K562 (cell line): ENCODE results near the gene SH3PXD2B. TPM values are rescaled to one million over a fixed set of nuclear protein-coding genes. Genes with fewer than 3 reads are reported as not detected.

Source experiments
- ATAC-seq: fragments of 200-7000 bp; cut with Tn5 transposase; 3 replicates; pipeline ENCODE4 v1.9.1; 2020; ENCODE audit warnings: moderate library complexity
- BruUV-seq: library from RNA; stranded (reverse); fragments of 400-500 nt; replicated peaks from 2 replicates; lab custom pipeline; 2021; lab: Mats Ljungman, UMichigan
- CTCF ChIA-PET: fragments of 300-600 bp; formaldehyde crosslinking; extraction: SDS; loops from one replicate; lab custom pipeline; 2021; ENCODE audit warnings: low intra/inter-chr PET ratio; lab: Yijun Ruan, JAX
- POLR2A ChIA-PET: fragments of 300-600, 350-650 bp; sonication (Branson Sonifier 250); formaldehyde crosslinking; extraction: SDS; loops from one replicate; lab custom pipeline; 2021; ENCODE audit warnings: antibody characterized with exemption, inconsistent platforms; lab: Yijun Ruan, JAX
- DNase-seq, 4 experiments: peaks; one replicate each; pipeline versions ENCODE4 v3.0.0 to v3.0.0-alpha.2; 2011 to 2018; ENCODE audit warnings: low spot score in 3 of 4, mixed read lengths in 3 of 4; ENCODE audit errors: extremely low read depth in 1 of 4
- FAIRE-seq: peaks from 2 replicates; lab custom pipeline; 2011; peaks lifted over from hg19 to GRCh38; lab: Jason Lieb, UNC
- H2AFZ ChIP-seq: 2 replicates; pipeline ENCODE4 v1.6.0; 2011; ENCODE audit warnings: low read depth, low read length, control low read depth, inconsistent platforms
- H3K27ac ChIP-seq: fragments of 200-600 bp; 3 replicates; pipeline ENCODE4 v1.8.0; 2011; ENCODE audit warnings: low read depth, mild to moderate bottlenecking, control low read depth, inconsistent platforms, low read length, moderate library complexity, mixed read lengths; ENCODE audit errors: extremely low read depth
- H3K27me3 ChIP-seq, 2 experiments: fragments of 300-600 bp in 1 of 2; 2 replicates in 1 of 2; 3 replicates in 1 of 2; pipeline versions ENCODE4 v1.6.0 to v1.8.0; 2011; ENCODE audit warnings: inconsistent platforms in 2 of 2, low read length in 2 of 2, mild to moderate bottlenecking in 1 of 2, mixed read lengths in 1 of 2, moderate library complexity in 1 of 2; ENCODE audit not compliant: control insufficient read depth in 2 of 2, insufficient read depth in 2 of 2
- H3K36me3 ChIP-seq: fragments of 300-600 bp; 3 replicates; pipeline ENCODE4 v1.8.0; 2011; ENCODE audit warnings: mild to moderate bottlenecking, low read length, inconsistent platforms; ENCODE audit not compliant: control insufficient read depth, insufficient read depth
- H3K4me1 ChIP-seq, 2 experiments: fragments of 200-600 bp in 1 of 2; replicated peaks in 1 of 2; 2 replicates in 1 of 2; 3 replicates in 1 of 2; pipeline versions ENCODE4 v1.5.1 to v1.8.0; 2011; ENCODE audit warnings: inconsistent platforms in 2 of 2, low read length in 2 of 2, mild to moderate bottlenecking in 1 of 2, mixed read lengths in 1 of 2, moderate library complexity in 1 of 2; ENCODE audit not compliant: control insufficient read depth in 2 of 2, insufficient read depth in 2 of 2
- H3K4me2 ChIP-seq: 2 replicates; pipeline ENCODE4 v1.6.1; 2011; ENCODE audit warnings: low read length, control low read depth, inconsistent platforms, mixed read lengths; ENCODE audit not compliant: insufficient read depth
- H3K4me3 ChIP-seq: fragments of 200-600 bp; sonication (generic), shearing (Covaris generic); 2 replicates; pipeline ENCODE4 v1.5.1; 2016; ENCODE audit warnings: control low read depth, inconsistent platforms
- H3K79me2 ChIP-seq: fragments of 200-600 bp; 3 replicates; pipeline ENCODE4 v1.8.0; 2011; ENCODE audit warnings: low read length, inconsistent platforms; ENCODE audit not compliant: control insufficient read depth, insufficient read depth
- H3K9ac ChIP-seq, 2 experiments: 2 replicates each; pipeline versions ENCODE4 v1.6.0 to v1.6.1; 2011; ENCODE audit warnings: low read depth in 2 of 2, low read length in 2 of 2, control low read depth in 1 of 2, inconsistent platforms in 1 of 2, mild to moderate bottlenecking in 1 of 2, mixed read lengths in 1 of 2; ENCODE audit not compliant: insufficient read depth in 1 of 2
- H3K9me1 ChIP-seq: one replicate; pipeline ENCODE4 v1.6.0; 2011; ENCODE audit warnings: inconsistent platforms, mild to moderate bottlenecking, low read length, moderate library complexity; ENCODE audit not compliant: control insufficient read depth, insufficient read depth
- H3K9me3 ChIP-seq: replicated peaks from 2 replicates; pipeline ENCODE4 v1.5.1; 2011; ENCODE audit warnings: low read depth, low read length, inconsistent platforms; ENCODE audit not compliant: control insufficient read depth, insufficient read depth
- H4K20me1 ChIP-seq: replicated peaks from 2 replicates; pipeline ENCODE4 v1.6.1; 2011; ENCODE audit warnings: low read length, inconsistent platforms, mixed read lengths; ENCODE audit not compliant: control insufficient read depth, insufficient read depth
- CBX1 ChIP-seq: sonication (generic); IDR thresholded peaks from 2 replicates; pipeline ENCODE4 v1.6.1; 2016; ENCODE audit warnings: antibody characterized with exemption, low read depth, mild to moderate bottlenecking
- DEAF1 ChIP-seq: fragments of 450-650 bp; formaldehyde crosslinking; IDR thresholded peaks from 2 replicates; pipeline ENCODE4 v1.4.0; 2020; ENCODE audit warnings: mild to moderate bottlenecking, moderate library complexity
- E2F8 ChIP-seq: fragments of 450-650 bp; IDR thresholded peaks from 2 replicates; pipeline ENCODE4 v1.7.1; 2018; ENCODE audit warnings: mild to moderate bottlenecking, low read depth; ENCODE audit not compliant: partially characterized antibody
- EZH2 ChIP-seq: IDR thresholded peaks from 2 replicates; pipeline ENCODE4 v1.6.1; 2012; ENCODE audit warnings: low read depth, mild to moderate bottlenecking, inconsistent platforms, low read length, borderline replicate concordance
- GTF2F1 ChIP-seq: IDR thresholded peaks from 2 replicates; pipeline ENCODE4 v1.6.1; 2011; ENCODE audit warnings: low read depth, low read length, improper control_type of control experiment
- PATZ1 ChIP-seq: fragments of 250-450 bp; sonication (Bioruptor Pico); IDR thresholded peaks from 2 replicates; pipeline ENCODE4 v1.5.0; 2020; ENCODE audit warnings: mild to moderate bottlenecking, borderline replicate concordance
- RAD21 ChIP-seq, 2 experiments: fragments of 250-450 bp in 1 of 2; fragments of 450-650 bp in 1 of 2; sonication (Bioruptor Pico) in 1 of 2; formaldehyde crosslinking in 1 of 2; IDR thresholded peaks in 1 of 2; conservative IDR thresholded peaks in 1 of 2; 2 replicates each; pipeline versions ENCODE4 v1.4.0 to v1.8.0; 2020 to 2022; ENCODE audit warnings: mild to moderate bottlenecking in 2 of 2, moderate library complexity in 1 of 2
- RHOXF2B ChIP-seq: fragments of 250-450 bp; sonication (Bioruptor Pico); conservative IDR thresholded peaks from 2 replicates; pipeline ENCODE4 v1.5.1; 2021
- SIRT6 ChIP-seq: IDR thresholded peaks from one replicate; pipeline ENCODE4 v1.6.1; 2012; ENCODE audit warnings: low read depth, mild to moderate bottlenecking, control low read depth, inconsistent platforms, low read length, moderate library complexity
- THRAP3 ChIP-seq: fragments of 450-650 bp; IDR thresholded peaks from 2 replicates; pipeline ENCODE4 v1.6.1; 2016; ENCODE audit warnings: mild to moderate bottlenecking, inconsistent platforms, borderline replicate concordance
- XRCC4 ChIP-seq: IDR thresholded peaks from one replicate; pipeline ENCODE4 v1.6.1; 2011; ENCODE audit not compliant: insufficient read depth, insufficient read length; ENCODE audit errors: extremely low read depth
- ZNF263 ChIP-seq: sonication (generic); formaldehyde crosslinking; IDR thresholded peaks from 2 replicates; pipeline ENCODE4 v1.8.0; 2022; ENCODE audit warnings: mild to moderate bottlenecking, missing genetic modification reagents, borderline replicate concordance
- ZNF41 ChIP-seq: fragments of 250-450 bp; sonication (Bioruptor Pico); conservative IDR thresholded peaks from 2 replicates; pipeline ENCODE4 v1.4.0; 2020; ENCODE audit warnings: mild to moderate bottlenecking
- WGBS: fragments of 100-300 bp; shearing (Covaris generic); methylation state at CpG from one replicate; pipeline ENCODE4 v1.1.6; 2016; ENCODE audit warnings: low coverage, mixed read lengths; ENCODE audit not compliant: insufficient coverage; ENCODE audit errors: missing lambda C conversion rate; 5-methylcytosine and 5-hydroxymethylcytosine counted together
- in situ Hi-C: fragments of 300-500 bp; cut with MboI; formaldehyde crosslinking; loops from 4 replicates; pipeline ENCODE4 v1.15.0; 2018; ENCODE audit warnings: inconsistent platforms, mixed read lengths
- intact Hi-C: fragments of 100-400 bp; cut with micrococcal nuclease; formaldehyde crosslinking; loops from 2 replicates; pipeline ENCODE4 v1.14.2; 2022
- polyA plus RNA-seq, 8 experiments: library from polyadenylated mRNA; depleted of rRNA in 4 of 8; stranded (reverse) in 5 of 8; unstranded in 3 of 8; fragments of >200 nt; fragmentation: Nextera tagmentation in 2 of 8; fragmentation: Illumina TruSeq in 1 of 8; extraction: Ambion mirVana in 2 of 8; extraction: Trizol in 1 of 8; gene quantifications; 2 replicates each; pipeline versions ENCODE4 v1.2.1 to v1.2.3, GENCODE V29; 2011 to 2014; ENCODE audit warnings: inconsistent platforms in 1 of 8, missing spikeins in 1 of 8
- total RNA-seq, 7 experiments: library from RNA; depleted of rRNA in 6 of 7; stranded (reverse); fragments of >200 nt in 6 of 7; fragmentation: Illumina TruSeq in 2 of 7; extraction: Trizol in 2 of 7; gene quantifications; 2 replicates each; pipeline versions ENCODE4 v1.2.1 to v1.2.3, GENCODE V29; 2011 to 2021; ENCODE audit warnings: low replicate concordance in 1 of 7

The SH3PXD2B gene
- total and polyA plus RNA-seq, 9 of the 15 experiments (the other 6 are each of a cell fraction or from before 2014, with no cell fraction given): 0.04 to 0.66 (median 0.19) TPM

- TF ChIP-seq ZNF263: no peak
- TF ChIP-seq DEAF1 (CRISPR knock-in tag): peak; percentile 35; the same call in 1 of the 2 replicates
- peak; percentile 62 to 77 for TF ChIP-seq RAD21 (CRISPR knock-in tag; conservative IDR thresholded peaks at IDR 0.05 in 1 of 2, IDR thresholded peaks at IDR 0.05 in 1 of 2)
Observed at GRCh38 chr5:172370648-172371545, 83.4 kb downstream of the SH3PXD2B start (continued).

GRCh38 chr5:172370237-172370640, 84.1 kb downstream of the SH3PXD2B start:
- intact Hi-C loops: loop anchor here (5.0 kb wide), 1 partner anchor 263 kb away; no protein-coding TSS in a partner anchor
- no peak overlapping the region for H3K4me3 ChIP-seq
- FAIRE-seq: no peak
- peaks cover 0 to under 1% of the 10 kb centered on the region in 2 experiments; a peak in 1 of 5 replicates for H3K27me3 ChIP-seq
- DNase-seq: no peak
- ATAC-seq: no peak
- no peak overlapping the region for H2AFZ ChIP-seq
- no peaks in the 10 kb centered on the region for H3K4me1 ChIP-seq
- H3K36me3 ChIP-seq: no peaks in the 10 kb centered on the region
- WGBS: 4% methylated on average over 4 of the region's 4 CpGs
- no peaks in the 10 kb centered on the region for H3K79me2 ChIP-seq
- in situ Hi-C loops: no loop called here
- H3K9me3 ChIP-seq: 0 out of 2 replicates have a peak, but pooled peaks cover 3% of the 10 kb centered on the region
- ChIA-PET POLR2A (interaction anchor here (0.6 to 1.1 kb wide), 3 partner anchors 22 to 955 kb away, joined by 3 to 4 read pairs (median 3); no protein-coding TSS in a partner anchor), CTCF (no interaction called here)
- no peak overlapping the region for H3K9ac ChIP-seq
- no peak overlapping the region for H3K27ac ChIP-seq
- H4K20me1 ChIP-seq: no peaks in the 10 kb centered on the region
- no TSS peak for BruUV-seq
- no peak overlapping the region for H3K4me2 ChIP-seq
- no peaks in the 10 kb centered on the region for H3K9me1 ChIP-seq
- TF ChIP-seq SIRT6 (no peak), PATZ1 (CRISPR knock-in tag) (no peak), THRAP3 (no peak), XRCC4 (no peak), CBX1 (no peak), ZNF41 (CRISPR knock-in tag) (no peak), GTF2F1 (no peak), RHOXF2B (no peak), EZH2 (no peak), E2F8 (no peak)
